GM23338 (cell line): ENCODE measurements around the gene SEMA3E. TPM values are rescaled to one million over a fixed set of nuclear protein-coding genes. Genes with fewer than 3 reads are reported as not detected.

Experiments used
- ATAC-seq: fragments of 200-7000 bp; cut with Tn5 transposase; 3 replicates; pipeline ENCODE4 v1.9.1; 2020
- DNase-seq: peaks from one replicate; pipeline ENCODE4 v3.0.0-alpha.2; 2015; ENCODE audit warnings: low spot score
- H2AFZ ChIP-seq: fragments of 200-600 bp; sonication (generic); 2 replicates; pipeline ENCODE4 v1.8.0; 2016; ENCODE audit warnings: antibody characterized with exemption, mild to moderate bottlenecking, moderate library complexity
- H3F3A ChIP-seq: fragments of 200-600 bp; sonication (generic); replicated peaks from 2 replicates; pipeline ENCODE4 v1.8.0; 2017; ENCODE audit warnings: antibody characterized with exemption, mixed run types, low read depth
- H3K27ac ChIP-seq: fragments of 200-600 bp; sonication (generic); 2 replicates; pipeline ENCODE4 v1.6.1; 2016; ENCODE audit warnings: low read depth
- H3K27me3 ChIP-seq: fragments of 200-600 bp; sonication (generic); 2 replicates; pipeline ENCODE4 v1.8.0; 2016; ENCODE audit warnings: mild to moderate bottlenecking, mixed run types, moderate library complexity; ENCODE audit not compliant: insufficient read depth
- H3K36me3 ChIP-seq: fragments of 200-600 bp; sonication (generic); 2 replicates; pipeline ENCODE4 v1.8.0; 2016; ENCODE audit warnings: mild to moderate bottlenecking; ENCODE audit not compliant: insufficient read depth
- H3K4me1 ChIP-seq: fragments of 200-600 bp; sonication (generic); 2 replicates; pipeline ENCODE4 v1.8.0; 2016; ENCODE audit warnings: mild to moderate bottlenecking, moderate library complexity; ENCODE audit not compliant: insufficient read depth
- H3K4me2 ChIP-seq: fragments of 200-600 bp; sonication (generic); 2 replicates; pipeline ENCODE4 v1.7.1; 2017; ENCODE audit warnings: mixed run types
- H3K4me3 ChIP-seq: fragments of 200-600 bp; sonication (generic); 2 replicates; pipeline ENCODE4 v1.6.1; 2016; ENCODE audit warnings: mixed run types
- H3K79me2 ChIP-seq: fragments of 200-600 bp; sonication (generic); replicated peaks from 2 replicates; pipeline ENCODE4 v1.8.0; 2017; ENCODE audit warnings: mild to moderate bottlenecking; ENCODE audit not compliant: insufficient read depth
- H3K9me2 ChIP-seq: fragments of 200-600 bp; sonication (generic); 2 replicates; pipeline ENCODE4 v1.8.0; 2017; ENCODE audit not compliant: insufficient read depth
- H4K20me1 ChIP-seq: fragments of 200-600 bp; sonication (generic); replicated peaks from 2 replicates; pipeline ENCODE4 v1.8.0; 2017; ENCODE audit warnings: mild to moderate bottlenecking; ENCODE audit not compliant: insufficient read depth
- H3K27ac Mint-ChIP-seq: 2 replicates; pipeline ENCODE4 v1.8.0; 2020; ENCODE audit warnings: inconsistent platforms, mild to moderate bottlenecking, moderate library complexity, mixed read lengths
- H3K27me3 Mint-ChIP-seq: 3 replicates; pipeline ENCODE4 v1.8.0; 2022; ENCODE audit warnings: low read depth, mild to moderate bottlenecking, moderate library complexity, mixed read lengths, inconsistent platforms; ENCODE audit not compliant: insufficient read depth, poor library complexity
- H3K36me3 Mint-ChIP-seq: 3 replicates; pipeline ENCODE4 v1.8.0; 2021; ENCODE audit warnings: low read depth, mild to moderate bottlenecking, inconsistent platforms, moderate library complexity, mixed read lengths
- H3K4me1 Mint-ChIP-seq: 3 replicates; pipeline ENCODE4 v1.8.0; 2020; ENCODE audit warnings: mild to moderate bottlenecking, inconsistent platforms, mixed read lengths
- H3K4me3 Mint-ChIP-seq: 3 replicates; pipeline ENCODE4 v1.8.0; 2021; ENCODE audit warnings: moderate library complexity, mild to moderate bottlenecking, inconsistent platforms, mixed read lengths
- H3K9me3 Mint-ChIP-seq: 3 replicates; pipeline ENCODE4 v1.8.0; 2020; ENCODE audit warnings: moderate library complexity, mild to moderate bottlenecking, inconsistent platforms, mixed read lengths
- CREB1 ChIP-seq: fragments of 250-450 bp; sonication (Bioruptor Pico); IDR thresholded peaks from 2 replicates; pipeline ENCODE4 v1.5.0; 2020; ENCODE audit warnings: low read depth, mild to moderate bottlenecking, moderate library complexity
- EZH2 ChIP-seq: fragments of 200-600 bp; sonication (generic); IDR thresholded peaks from one replicate; pipeline ENCODE4 v1.8.0; 2017; ENCODE audit warnings: antibody characterized with exemption, mild to moderate bottlenecking, low read depth; ENCODE audit not compliant: unreplicated experiment
- EZH2phosphoT487 ChIP-seq: fragments of 200-600 bp; sonication (generic); IDR thresholded peaks from one replicate; pipeline ENCODE4 v1.8.1; 2018; ENCODE audit warnings: antibody characterized with exemption; ENCODE audit not compliant: unreplicated experiment
- JUNB ChIP-seq: IDR thresholded peaks from one replicate; pipeline ENCODE4 v1.6.1; 2016; ENCODE audit warnings: antibody characterized with exemption; ENCODE audit not compliant: unreplicated experiment
- NANOG ChIP-seq: IDR thresholded peaks from 2 replicates; pipeline ENCODE4 v1.6.1; 2016; ENCODE audit warnings: antibody characterized with exemption, borderline replicate concordance
- POLR2AphosphoS5 ChIP-seq: IDR thresholded peaks from 2 replicates; pipeline ENCODE4 v1.6.1; 2016; ENCODE audit warnings: antibody characterized with exemption, low read depth
- ZNF114 ChIP-seq: fragments of 250-450 bp; sonication (Bioruptor Pico); IDR thresholded peaks from 2 replicates; pipeline ENCODE4 v1.5.0; 2020; ENCODE audit warnings: mild to moderate bottlenecking, moderate library complexity
- ZNF331 ChIP-seq: fragments of 250-450 bp; sonication (Bioruptor Pico); IDR thresholded peaks from 2 replicates; pipeline ENCODE4 v1.5.0; 2020; ENCODE audit warnings: low read depth, mild to moderate bottlenecking, moderate library complexity
- polyA plus RNA-seq: library from polyadenylated mRNA; unstranded; fragments of >200 nt; fragmentation: Nextera tagmentation; extraction: Ambion mirVana; gene quantifications from 2 replicates; pipeline ENCODE4 v1.2.1, GENCODE V29; 2016
- total RNA-seq: library from RNA; depleted of rRNA; stranded (reverse); fragments of >200 nt; shearing (Covaris generic); gene quantifications from 2 replicates; pipeline ENCODE4 v1.2.3, GENCODE V29; 2014
- TF ChIP-seq, protein P1 (sequence below): IDR thresholded peaks from one replicate; pipeline ENCODE4 v1.6.1; 2018; ENCODE audit warnings: antibody characterized with exemption; ENCODE audit not compliant: unreplicated experiment
- TF ChIP-seq, protein P2 (sequence below): IDR thresholded peaks from 2 replicates; pipeline ENCODE4 v1.6.1; 2016; ENCODE audit warnings: antibody characterized with exemption

SEMA3E gene
- total and polyA plus RNA-seq, 2 experiments from 2014 or later, result 5.4 to 15.7 TPM

DNA sequence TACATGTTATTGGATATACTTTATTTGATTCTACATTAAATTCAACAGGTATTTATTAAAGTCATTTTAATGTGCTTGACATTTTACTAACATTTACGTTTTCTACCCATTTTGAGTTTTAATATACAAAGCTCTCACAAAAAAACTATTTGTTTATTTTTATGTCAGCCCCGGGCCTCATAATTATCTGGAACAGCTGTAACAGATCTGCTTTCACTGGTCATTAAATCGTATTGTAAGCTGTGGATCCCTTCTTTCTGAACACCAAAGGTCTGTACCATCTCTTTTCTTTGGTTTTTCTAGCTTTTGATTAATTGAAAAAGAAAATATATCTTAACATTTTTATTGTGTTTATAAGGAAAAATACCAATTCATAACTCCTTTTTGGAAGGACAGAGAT, 73.5 kb downstream of the SEMA3E start (continued):
- no peak for TF ChIP-seq ZNF114 (CRISPR knock-in tag)

DNA sequence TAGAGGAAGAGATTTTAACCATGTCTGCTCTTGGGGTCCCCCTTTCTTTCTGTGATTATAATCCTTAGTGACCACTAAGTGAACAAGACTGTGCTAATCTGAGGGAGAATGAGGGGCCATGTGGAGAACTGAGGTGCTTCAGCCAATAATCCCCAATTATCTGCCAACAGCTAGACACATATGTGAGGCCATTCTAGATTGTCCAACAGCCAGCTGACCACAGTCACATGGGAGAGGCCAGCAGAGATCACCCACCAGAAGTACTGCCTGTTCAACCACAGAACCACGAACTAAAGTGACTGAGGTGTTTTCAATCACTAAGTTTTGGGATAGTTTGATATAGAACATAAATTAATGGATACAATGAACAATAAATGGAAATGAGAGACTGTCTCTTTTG, 74.3 kb downstream of the SEMA3E start:
- Mint-ChIP-seq H3K27me3 (no peaks in the 10 kb centered on the region), H3K9me3 (no peaks in the 10 kb centered on the region)
- no peak for ATAC-seq

DNA sequence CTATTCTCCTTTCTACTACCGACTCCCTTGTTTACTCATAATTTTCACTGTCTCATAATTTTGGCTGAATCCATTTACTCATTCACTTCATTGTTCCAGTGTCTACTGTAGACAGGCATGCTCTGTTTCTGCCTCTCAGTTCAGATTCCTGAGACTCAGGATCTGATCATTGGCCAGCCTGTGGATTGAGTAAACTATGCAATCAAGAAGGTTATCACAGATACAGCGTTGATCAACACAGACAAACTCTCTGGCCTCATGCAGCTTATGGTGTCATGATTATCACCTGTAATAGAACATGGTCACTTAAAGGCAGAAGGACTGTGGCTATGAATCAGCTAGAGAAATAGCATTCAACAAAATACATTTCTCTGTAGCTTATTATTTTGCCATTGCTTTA, 86.0 kb downstream of the SEMA3E start:
- Mint-ChIP-seq H3K9me3 (peaks cover 3% of the 10 kb centered on the region; the same call in 2 of the 3 replicates), H3K27me3 (no peaks in the 10 kb centered on the region), H3K27ac (no peak overlapping the region), H3K36me3 (no peaks in the 10 kb centered on the region), H3K4me3 (no peak overlapping the region), H3K4me1 (no peaks in the 10 kb centered on the region)
- H3K9me2 ChIP-seq, result no peaks in the 10 kb centered on the region
- H4K20me1 ChIP-seq, result no peaks in the 10 kb centered on the region
- H2AFZ ChIP-seq, result peak overlapping the region; percentile 74; the same call in 1 of the 2 replicates
- H3K27ac ChIP-seq, result no peak overlapping the region
- no peak overlapping the region for H3K4me3 ChIP-seq
- ATAC-seq (no peak), DNase-seq (no peak)
- H3F3A ChIP-seq, result no peaks in the 10 kb centered on the region
- H3K79me2 ChIP-seq, result no peaks in the 10 kb centered on the region
- H3K36me3 ChIP-seq, result no peaks in the 10 kb centered on the region
- no peak overlapping the region for H3K4me2 ChIP-seq
- H3K27me3 ChIP-seq, result no peaks in the 10 kb centered on the region
- H3K4me1 ChIP-seq, result no peaks in the 10 kb centered on the region
- no peak for TF ChIP-seq CREB1 (CRISPR knock-in tag)
- no peak for TF ChIP-seq EZH2phosphoT487
- TF ChIP-seq, protein P1, sequence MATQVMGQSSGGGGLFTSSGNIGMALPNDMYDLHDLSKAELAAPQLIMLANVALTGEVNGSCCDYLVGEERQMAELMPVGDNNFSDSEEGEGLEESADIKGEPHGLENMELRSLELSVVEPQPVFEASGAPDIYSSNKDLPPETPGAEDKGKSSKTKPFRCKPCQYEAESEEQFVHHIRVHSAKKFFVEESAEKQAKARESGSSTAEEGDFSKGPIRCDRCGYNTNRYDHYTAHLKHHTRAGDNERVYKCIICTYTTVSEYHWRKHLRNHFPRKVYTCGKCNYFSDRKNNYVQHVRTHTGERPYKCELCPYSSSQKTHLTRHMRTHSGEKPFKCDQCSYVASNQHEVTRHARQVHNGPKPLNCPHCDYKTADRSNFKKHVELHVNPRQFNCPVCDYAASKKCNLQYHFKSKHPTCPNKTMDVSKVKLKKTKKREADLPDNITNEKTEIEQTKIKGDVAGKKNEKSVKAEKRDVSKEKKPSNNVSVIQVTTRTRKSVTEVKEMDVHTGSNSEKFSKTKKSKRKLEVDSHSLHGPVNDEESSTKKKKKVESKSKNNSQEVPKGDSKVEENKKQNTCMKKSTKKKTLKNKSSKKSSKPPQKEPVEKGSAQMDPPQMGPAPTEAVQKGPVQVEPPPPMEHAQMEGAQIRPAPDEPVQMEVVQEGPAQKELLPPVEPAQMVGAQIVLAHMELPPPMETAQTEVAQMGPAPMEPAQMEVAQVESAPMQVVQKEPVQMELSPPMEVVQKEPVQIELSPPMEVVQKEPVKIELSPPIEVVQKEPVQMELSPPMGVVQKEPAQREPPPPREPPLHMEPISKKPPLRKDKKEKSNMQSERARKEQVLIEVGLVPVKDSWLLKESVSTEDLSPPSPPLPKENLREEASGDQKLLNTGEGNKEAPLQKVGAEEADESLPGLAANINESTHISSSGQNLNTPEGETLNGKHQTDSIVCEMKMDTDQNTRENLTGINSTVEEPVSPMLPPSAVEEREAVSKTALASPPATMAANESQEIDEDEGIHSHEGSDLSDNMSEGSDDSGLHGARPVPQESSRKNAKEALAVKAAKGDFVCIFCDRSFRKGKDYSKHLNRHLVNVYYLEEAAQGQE, result no peak
- no peak for TF ChIP-seq ZNF331
- no peak for TF ChIP-seq POLR2AphosphoS5
- TF ChIP-seq ZNF114 (CRISPR knock-in tag), result no peak
- no peak for TF ChIP-seq EZH2
- no peak for TF ChIP-seq JUNB
- TF ChIP-seq, protein P2, sequence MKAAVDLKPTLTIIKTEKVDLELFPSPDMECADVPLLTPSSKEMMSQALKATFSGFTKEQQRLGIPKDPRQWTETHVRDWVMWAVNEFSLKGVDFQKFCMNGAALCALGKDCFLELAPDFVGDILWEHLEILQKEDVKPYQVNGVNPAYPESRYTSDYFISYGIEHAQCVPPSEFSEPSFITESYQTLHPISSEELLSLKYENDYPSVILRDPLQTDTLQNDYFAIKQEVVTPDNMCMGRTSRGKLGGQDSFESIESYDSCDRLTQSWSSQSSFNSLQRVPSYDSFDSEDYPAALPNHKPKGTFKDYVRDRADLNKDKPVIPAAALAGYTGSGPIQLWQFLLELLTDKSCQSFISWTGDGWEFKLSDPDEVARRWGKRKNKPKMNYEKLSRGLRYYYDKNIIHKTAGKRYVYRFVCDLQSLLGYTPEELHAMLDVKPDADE, result no peak
- TF ChIP-seq NANOG, result no peak

More for the DNA sequence above, 74.3 kb downstream of the SEMA3E start:
- Mint-ChIP-seq H3K36me3 (no peaks in the 10 kb centered on the region), H3K4me1 (no peaks in the 10 kb centered on the region), H3K27ac (no peak overlapping the region), H3K4me3 (no peak overlapping the region)
- H3K4me2 ChIP-seq, result no peak overlapping the region
- no peak overlapping the region for H3K4me3 ChIP-seq
- H3K27ac ChIP-seq, result no peak overlapping the region
- no peaks in the 10 kb centered on the region for H3K27me3 ChIP-seq
- no peaks in the 10 kb centered on the region for H4K20me1 ChIP-seq
- H3K9me2 ChIP-seq, result no peaks in the 10 kb centered on the region
- no peaks in the 10 kb centered on the region for H3K79me2 ChIP-seq
- no peaks in the 10 kb centered on the region for H3K4me1 ChIP-seq
- DNase-seq, result no peak
- no peak overlapping the region; the same call in 1 of the 2 replicates for H2AFZ ChIP-seq
- no peaks in the 10 kb centered on the region for H3F3A ChIP-seq
- no peaks in the 10 kb centered on the region for H3K36me3 ChIP-seq
- TF ChIP-seq JUNB (no peak), CREB1 (CRISPR knock-in tag) (no peak)
- TF ChIP-seq, protein P2, result no peak
